GM08714 (cell line): ENCODE measurements around the gene DCHS2.

Experiments
- H3K4me3 ChIP-seq: fragments of 200-500 bp; sonication (Bioruptor generic); 2 replicates; pipeline ENCODE4 v1.5.1; 2014; ENCODE audit warnings: mild to moderate bottlenecking, low read length, inconsistent platforms
- ZNF274 ChIP-seq: IDR thresholded peaks from 2 replicates; pipeline ENCODE4 v1.6.1; 2012; ENCODE audit warnings: mild to moderate bottlenecking, low read depth, low read length

DCHS2 gene

GRCh38 chr4:154472858-154473257 is 18.7 kb downstream of the DCHS2 start:
- H3K4me3 ChIP-seq = no peak overlapping the region
- no peak for TF ChIP-seq ZNF274

DNA sequence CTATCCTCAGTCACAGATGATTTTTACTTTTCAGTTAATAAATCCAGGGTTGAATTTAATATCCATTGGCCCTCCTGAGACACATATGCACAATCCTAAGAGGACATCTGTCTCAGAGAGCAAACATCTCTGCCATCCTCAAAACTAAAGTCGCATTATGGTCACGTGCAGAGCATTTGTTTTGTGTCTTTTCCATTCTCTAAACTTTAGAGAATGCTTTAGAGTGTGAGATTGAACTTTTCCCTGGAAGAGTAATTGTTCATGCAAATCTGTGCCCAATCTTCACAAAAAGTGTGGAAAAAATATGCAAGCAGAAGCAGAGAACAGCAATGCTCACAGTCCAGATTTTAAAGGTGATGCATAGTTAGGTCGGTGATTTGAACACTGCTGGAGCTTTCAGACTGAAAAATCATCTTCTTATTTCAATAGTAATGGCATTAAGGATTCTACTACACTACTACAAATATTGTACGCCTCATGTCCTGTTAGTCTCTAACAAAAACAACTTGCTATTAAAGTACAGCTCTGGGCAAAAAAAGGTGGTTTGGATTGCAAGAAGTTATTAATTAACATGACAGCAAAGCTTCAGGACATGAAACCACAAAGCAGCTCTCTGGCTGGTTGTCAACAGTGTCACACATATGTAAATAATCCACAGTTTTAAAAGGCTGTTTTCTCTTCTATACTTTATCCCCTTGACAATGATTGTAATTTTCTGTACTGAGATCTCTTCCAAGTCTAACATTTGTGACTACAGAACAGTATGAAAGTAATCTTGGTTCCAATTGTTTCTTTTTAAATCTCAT is 19.9 kb downstream of the DCHS2 start:
- TF ChIP-seq ZNF274 = no peak
- H3K4me3 ChIP-seq = no peak overlapping the region

DNA sequence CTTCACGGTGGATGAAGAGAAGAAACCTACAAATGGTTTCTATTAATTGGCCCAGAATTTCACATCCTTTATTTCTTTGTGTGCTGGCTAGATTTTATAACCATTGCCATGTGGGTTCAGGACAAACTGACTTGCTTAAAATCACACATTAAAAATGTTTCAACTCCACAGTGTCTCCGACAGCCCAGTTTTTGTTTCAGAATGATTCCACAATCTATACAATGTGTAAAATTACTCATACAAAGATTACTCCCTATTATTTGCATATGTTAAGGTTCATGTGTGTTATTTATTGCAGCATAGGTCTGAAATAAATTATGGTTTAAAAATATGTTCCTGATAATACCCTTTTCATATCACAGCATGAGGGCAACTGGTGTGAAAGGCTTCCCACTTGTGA is 20.6 kb downstream of the DCHS2 start:
- no peak for TF ChIP-seq ZNF274
- no peak overlapping the region for H3K4me3 ChIP-seq

- H3K4me3 ChIP-seq = no peak overlapping the region
- no peak for TF ChIP-seq ZNF274
These were observed 23.7 kb downstream of the DCHS2 start for GRCh38 chr4:154467886-154468285.

- no peak for TF ChIP-seq ZNF274
- no peak overlapping the region for H3K4me3 ChIP-seq
These were observed 25.3 kb downstream of the DCHS2 start for GRCh38 chr4:154466336-154466735.

DNA sequence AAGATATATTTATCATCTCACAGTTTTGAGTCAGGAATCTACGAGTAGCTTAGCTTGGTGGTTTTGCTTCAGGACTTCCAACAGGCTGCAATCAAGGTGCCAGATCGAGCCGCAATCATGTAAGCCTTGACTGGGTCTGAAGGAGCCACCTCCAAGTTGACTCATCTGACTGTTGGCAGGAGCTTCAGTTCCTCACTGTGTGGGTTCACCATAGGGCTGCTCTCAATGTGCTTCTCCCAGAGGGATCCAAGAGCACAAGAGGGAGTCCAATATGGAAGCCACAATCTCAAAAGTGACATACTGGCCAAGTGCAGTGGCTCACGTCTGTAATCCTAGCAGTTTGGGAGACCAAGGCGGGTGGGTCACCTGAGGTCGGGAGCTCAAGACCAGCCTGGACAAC is 26.5 kb downstream of the DCHS2 start:
- no peak for TF ChIP-seq ZNF274

GRCh38 chr4:154464654-154465053 is 26.9 kb downstream of the DCHS2 start:
- no peak for TF ChIP-seq ZNF274
- no peak overlapping the region for H3K4me3 ChIP-seq

More for the DNA sequence above, 26.5 kb downstream of the DCHS2 start:
- no peak overlapping the region for H3K4me3 ChIP-seq

- no peak overlapping the region for H3K4me3 ChIP-seq
- TF ChIP-seq ZNF274 = no peak
These were observed 29.4 kb downstream of the DCHS2 start for GRCh38 chr4:154462081-154462810.

DNA sequence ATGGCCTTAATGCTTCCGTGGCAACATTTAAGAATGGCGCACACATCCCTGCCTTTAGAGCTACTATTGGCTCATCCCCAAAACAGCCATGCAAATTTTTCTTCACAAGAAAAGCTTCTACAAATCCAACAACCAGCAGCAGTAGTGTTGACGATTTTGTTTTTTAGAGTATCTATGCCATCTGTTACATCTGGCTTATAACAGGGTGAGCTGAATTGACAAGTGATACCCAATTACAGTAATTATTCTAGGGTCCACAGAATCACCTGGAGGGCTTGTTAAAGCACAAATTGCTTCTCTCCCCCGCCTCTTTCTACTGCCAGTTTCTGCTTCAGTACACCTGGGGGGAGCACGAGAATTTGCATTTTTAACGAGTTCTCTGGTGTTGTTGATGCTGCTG is 34.1 kb downstream of the DCHS2 start:
- TF ChIP-seq ZNF274 = no peak
- no peak overlapping the region for H3K4me3 ChIP-seq

DNA sequence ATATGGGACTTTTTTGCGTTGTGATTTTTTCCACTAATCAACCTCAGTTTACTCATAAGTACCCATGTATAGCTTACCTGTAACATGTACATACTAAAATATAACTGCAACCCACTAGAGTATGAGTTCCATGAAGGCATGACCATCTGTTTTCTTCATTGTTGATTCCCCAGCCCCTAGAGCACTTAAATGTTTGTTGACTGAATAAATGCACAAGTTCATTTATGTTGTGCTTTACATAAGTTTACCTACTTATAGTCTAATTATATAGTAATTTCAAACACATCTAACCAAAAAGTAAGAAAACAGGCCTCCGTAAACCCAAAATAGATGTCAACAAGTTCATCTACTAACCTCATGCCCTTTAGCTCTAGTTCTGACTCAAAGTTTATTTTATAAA is 34.7 kb downstream of the DCHS2 start:
- TF ChIP-seq ZNF274 = no peak
- no peak overlapping the region for H3K4me3 ChIP-seq

DNA sequence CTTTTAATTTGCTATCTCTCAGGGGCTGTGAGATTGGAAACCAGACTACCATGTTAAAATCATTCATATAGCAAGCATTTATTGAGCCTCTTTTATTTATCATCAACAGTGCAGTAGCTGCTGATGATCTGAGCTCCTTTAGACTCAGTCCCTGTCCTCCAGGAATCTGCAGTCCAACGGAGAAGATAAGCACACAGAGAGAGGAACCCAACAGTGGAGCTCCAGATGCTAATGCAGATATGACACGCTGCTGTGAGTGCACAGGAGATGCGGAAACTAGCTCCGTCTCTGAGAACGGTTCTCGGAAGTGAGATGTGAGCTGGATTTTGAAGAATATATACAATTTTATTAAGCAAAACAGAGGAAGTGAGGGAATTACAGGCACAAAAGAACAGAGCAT is 35.4 kb downstream of the DCHS2 start:
- H3K4me3 ChIP-seq = no peak overlapping the region
- TF ChIP-seq ZNF274 = no peak

- no peak for TF ChIP-seq ZNF274
- H3K4me3 ChIP-seq = no peak overlapping the region
These were observed 36.5 kb downstream of the DCHS2 start for GRCh38 chr4:154455111-154455510.

DNA sequence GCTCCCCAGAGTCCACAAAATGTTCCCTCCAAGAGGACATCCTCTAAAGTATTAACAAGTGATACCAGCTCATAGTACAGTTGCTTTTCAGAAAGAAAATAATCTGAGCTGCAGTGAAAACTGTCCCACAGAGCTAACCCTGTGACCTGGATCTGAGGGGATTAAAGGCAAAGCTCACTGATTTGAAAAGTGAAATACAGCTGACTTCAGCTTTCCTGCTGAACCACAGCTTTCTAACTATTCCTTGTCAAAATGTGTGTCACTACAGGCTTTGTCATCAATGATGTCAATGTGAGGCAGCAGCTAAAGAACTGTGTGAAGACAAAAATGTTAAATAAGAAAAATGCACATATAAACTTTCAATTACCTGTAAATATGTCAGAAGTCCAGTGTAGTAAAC is 36.9 kb downstream of the DCHS2 start:
- no peak overlapping the region for H3K4me3 ChIP-seq
- no peak for TF ChIP-seq ZNF274

DNA sequence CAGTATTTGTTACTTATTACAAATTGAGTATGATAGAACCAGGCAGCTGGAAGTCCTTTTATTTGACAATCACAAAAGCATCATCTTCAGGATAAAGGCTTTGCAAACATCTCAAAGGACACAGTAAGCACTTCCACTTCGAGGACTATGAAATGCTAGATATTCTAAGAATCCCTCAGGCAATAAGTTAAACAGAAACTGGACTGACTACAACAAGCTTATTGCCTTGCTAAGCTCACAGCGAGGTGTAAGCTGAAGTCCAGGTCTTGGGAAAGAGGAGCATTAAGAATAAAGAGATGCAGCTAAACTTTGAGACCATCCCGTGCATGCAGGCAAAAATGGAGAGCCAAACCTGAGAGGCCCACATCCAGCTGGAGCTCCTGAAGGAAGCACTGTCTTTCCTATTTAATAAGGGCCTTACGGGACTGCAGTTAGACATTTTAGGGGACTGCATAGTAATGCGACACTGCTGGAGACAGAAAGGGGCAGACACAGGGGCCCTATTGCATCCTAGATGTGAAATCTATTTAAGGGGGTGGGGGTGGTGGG is 38.7 kb downstream of the DCHS2 start:
- TF ChIP-seq ZNF274 = no peak
- H3K4me3 ChIP-seq = no peak overlapping the region

- no peak overlapping the region for H3K4me3 ChIP-seq
- TF ChIP-seq ZNF274 = no peak
These were observed 40.6 kb downstream of the DCHS2 start for GRCh38 chr4:154450966-154451365.
